Ovary (tissue), 9 donors: ENCODE measurements around the gene ACVR1. TPM values are rescaled to one million over a fixed set of nuclear protein-coding genes. Genes with fewer than 3 reads are reported as not detected.

Experiments used
- DNase-seq, 5 donors: peaks; one replicate each; pipeline ENCODE4 v3.0.0-alpha.2; 2019 to 2020
- H3K27ac ChIP-seq, 2 donors: fragments of 200-600 bp; one replicate each; pipeline versions ENCODE4 v1.5.1 to v1.8.0; 2019 to 2022
- H3K27me3 ChIP-seq: fragments of 200-600 bp; one replicate; pipeline ENCODE4 v1.8.0; 2022
- H3K36me3 ChIP-seq: fragments of 200-600 bp; sonication (generic); one replicate; pipeline ENCODE4 v1.5.1; 2019
- H3K4me1 ChIP-seq: one replicate; pipeline ENCODE4 v1.8.1; 2013; ENCODE audit warnings: mild to moderate bottlenecking, moderate library complexity; ENCODE audit not compliant: insufficient read depth
- H3K4me3 ChIP-seq: fragments of 200-600 bp; sonication (generic); one replicate; pipeline ENCODE4 v1.5.1; 2017
- H3K9me3 ChIP-seq, 2 donors: fragments of 200-600 bp in 1 of 2; sonication (generic) in 1 of 2; one replicate each; pipeline versions ENCODE4 v1.5.1 to v1.8.1; 2013 to 2019; ENCODE audit warnings: mild to moderate bottlenecking in 1 of 2, moderate library complexity in 1 of 2
- EP300 ChIP-seq: sonication (generic); formaldehyde crosslinking; IDR thresholded peaks from one replicate; pipeline ENCODE4 v1.6.1; 2017; ENCODE audit warnings: antibody characterized with exemption
- POLR2A ChIP-seq: fragments of 450-650 bp; IDR thresholded peaks from one replicate; pipeline ENCODE4 v1.6.1; 2017; ENCODE audit warnings: antibody characterized with exemption, mild to moderate bottlenecking, moderate library complexity
- WGBS, 3 donors: extraction: QIAGEN DNeasy Blood & Tissue Kit in 1 of 3; methylation state at CpG; one replicate each; pipeline versions ENCODE4 v1.1.5 to v1.1.7; 2013 to 2017; 5-methylcytosine and 5-hydroxymethylcytosine counted together
- intact Hi-C, 4 donors: fragments of 100-400 bp; cut with DNase I; formaldehyde crosslinking; loops; one replicate each; pipeline versions ENCODE4 v1.11.0 to v1.15.1; 2022 to 2023
- polyA plus RNA-seq, 2 donors: library from polyadenylated mRNA; stranded (reverse); fragments of 200-250 nt in 1 of 2; fragments of 350-450 nt in 1 of 2; fragmentation: Illumina TruSeq in 1 of 2; extraction: RNeasy Lipid Tissue Mini Kit (QIAGEN cat#74804) in 1 of 2; gene quantifications; one replicate each; pipeline ENCODE4 v1.2.3, GENCODE V29; 2013 to 2014
- total RNA-seq, 7 donors: library from RNA; depleted of rRNA in 2 of 7; stranded (reverse); fragments of >200 nt in 2 of 7; fragmentation: NEBNext Ultra II Directional in 3 of 7; extraction: Animal tissue kit (Norgen Biotek cat#: 25700) in 3 of 7; gene quantifications; one replicate each; pipeline versions ENCODE4 v1.1.0 to v1.2.4, GENCODE V29; 2016 to 2023
- TF ChIP-seq, protein P1 (sequence below), 3 donors: fragments of 450-650 bp in 2 of 3; fragments of 200-600 bp in 1 of 3; IDR thresholded peaks; one replicate each; pipeline versions ENCODE4 v1.5.1 to v1.8.0; 2016 to 2022; ENCODE audit warnings: antibody characterized with exemption in 3 of 3, mild to moderate bottlenecking in 1 of 3
- donor health status: DM: no; HTN: no; CAD: no; lungs with moderate emphysema.
- donor health status: DM: no; HTN: no; CAD: no.
- donor health status: Bipolar disorder and iron deficiency.
- donor health status: DM: yes; HTN: yes; CAD: no.
- donor health status: DM: no; HTN: no; CAD: no.
- donor health status: DM: yes; HTN: yes; CAD: no.

Gene ACVR1
- total and polyA plus RNA-seq, 9 donors, result 23.4 to 51.2 (median 30.4) TPM

DNA sequence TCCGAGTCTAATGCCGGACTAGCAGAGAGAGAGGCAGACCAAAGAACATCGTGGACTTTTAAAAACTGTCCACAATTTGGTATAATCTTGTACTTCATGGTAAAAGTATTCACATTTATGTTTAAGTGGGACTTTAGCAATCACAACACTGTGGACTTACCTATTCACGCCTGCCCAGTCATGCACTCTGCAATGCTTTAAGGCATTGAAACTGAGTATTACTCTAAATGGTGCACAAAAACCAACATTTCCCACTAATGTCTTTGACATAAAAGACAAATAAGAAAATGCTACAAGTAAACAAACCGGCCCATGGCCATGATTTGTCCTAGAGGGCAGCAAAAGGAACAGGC, 91.3 kb downstream of the ACVR1 start:
- Histone ChIP-seq H3K9me3 (no peaks in the 10 kb centered on the region), H3K36me3 (no peaks in the 10 kb centered on the region), H3K27me3 (no peaks in the 10 kb centered on the region), H3K27ac (no peak overlapping the region), H3K4me3 (no peak overlapping the region), H3K4me1 (peaks cover 4% of the 10 kb centered on the region)
- 84 to 87% (median 85%) methylated on average over 5 of the region's 5 CpGs for WGBS, 3 donors
- TF ChIP-seq, protein P1, sequence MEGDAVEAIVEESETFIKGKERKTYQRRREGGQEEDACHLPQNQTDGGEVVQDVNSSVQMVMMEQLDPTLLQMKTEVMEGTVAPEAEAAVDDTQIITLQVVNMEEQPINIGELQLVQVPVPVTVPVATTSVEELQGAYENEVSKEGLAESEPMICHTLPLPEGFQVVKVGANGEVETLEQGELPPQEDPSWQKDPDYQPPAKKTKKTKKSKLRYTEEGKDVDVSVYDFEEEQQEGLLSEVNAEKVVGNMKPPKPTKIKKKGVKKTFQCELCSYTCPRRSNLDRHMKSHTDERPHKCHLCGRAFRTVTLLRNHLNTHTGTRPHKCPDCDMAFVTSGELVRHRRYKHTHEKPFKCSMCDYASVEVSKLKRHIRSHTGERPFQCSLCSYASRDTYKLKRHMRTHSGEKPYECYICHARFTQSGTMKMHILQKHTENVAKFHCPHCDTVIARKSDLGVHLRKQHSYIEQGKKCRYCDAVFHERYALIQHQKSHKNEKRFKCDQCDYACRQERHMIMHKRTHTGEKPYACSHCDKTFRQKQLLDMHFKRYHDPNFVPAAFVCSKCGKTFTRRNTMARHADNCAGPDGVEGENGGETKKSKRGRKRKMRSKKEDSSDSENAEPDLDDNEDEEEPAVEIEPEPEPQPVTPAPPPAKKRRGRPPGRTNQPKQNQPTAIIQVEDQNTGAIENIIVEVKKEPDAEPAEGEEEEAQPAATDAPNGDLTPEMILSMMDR (IDR thresholded peaks at IDR 0.05), result no peak
- TF ChIP-seq POLR2A, result no peak
- TF ChIP-seq EP300, result no peak
- no peak for DNase-seq
- intact Hi-C loops, result loop anchor here in 1 of 4 donors (10.0 kb wide), 1 partner anchor 220 kb away; no protein-coding TSS in a partner anchor

DNA sequence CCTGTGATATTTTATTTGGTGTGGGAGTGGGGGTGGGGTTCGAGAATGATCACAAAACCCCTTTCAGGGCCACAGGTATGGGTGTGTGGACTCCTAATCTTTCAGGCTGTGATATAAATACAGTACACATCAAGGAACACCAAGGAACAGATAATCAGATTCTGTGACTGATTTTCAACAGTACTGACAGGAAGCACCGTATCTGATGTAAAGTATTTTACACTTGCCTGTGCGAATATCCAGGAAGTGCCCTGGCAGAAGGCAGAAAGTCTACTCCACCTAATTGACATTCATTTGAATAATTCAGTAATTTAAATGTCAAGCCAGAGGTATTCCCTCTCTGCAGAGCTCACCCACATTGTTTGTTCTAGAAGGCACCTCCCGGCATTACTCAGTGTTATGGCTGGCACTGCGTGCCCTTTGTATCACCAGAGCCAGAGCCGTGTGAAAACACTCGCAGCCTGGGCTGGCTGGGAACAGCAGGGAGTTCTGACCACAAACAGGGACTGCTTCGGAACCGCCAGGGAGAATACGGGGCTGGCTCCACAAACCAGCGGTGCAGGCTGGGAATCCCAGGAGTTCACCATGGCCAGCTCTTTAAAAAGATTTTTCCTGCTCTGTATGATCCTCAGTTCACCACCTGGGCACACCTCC, 91.8 kb downstream of the ACVR1 start:
- Histone ChIP-seq H3K9me3 (no peaks in the 10 kb centered on the region), H3K4me1 (peaks cover 4% of the 10 kb centered on the region), H3K4me3 (no peak overlapping the region), H3K27ac (no peak overlapping the region), H3K27me3 (no peaks in the 10 kb centered on the region), H3K36me3 (no peaks in the 10 kb centered on the region)
- DNase-seq, result peak in 2 of 5 donors; percentile 12 to 41
- intact Hi-C loops, result loop anchor here in 1 of 4 donors (10.0 kb wide), 1 partner anchor 221 kb away; no protein-coding TSS in a partner anchor
- TF ChIP-seq, protein P1 (IDR thresholded peaks at IDR 0.05), result no peak
- no peak for TF ChIP-seq EP300
- no peak for TF ChIP-seq POLR2A
- WGBS, 3 donors, result 64 to 70% (median 66%) methylated on average over 11 of the region's 11 CpGs

DNA sequence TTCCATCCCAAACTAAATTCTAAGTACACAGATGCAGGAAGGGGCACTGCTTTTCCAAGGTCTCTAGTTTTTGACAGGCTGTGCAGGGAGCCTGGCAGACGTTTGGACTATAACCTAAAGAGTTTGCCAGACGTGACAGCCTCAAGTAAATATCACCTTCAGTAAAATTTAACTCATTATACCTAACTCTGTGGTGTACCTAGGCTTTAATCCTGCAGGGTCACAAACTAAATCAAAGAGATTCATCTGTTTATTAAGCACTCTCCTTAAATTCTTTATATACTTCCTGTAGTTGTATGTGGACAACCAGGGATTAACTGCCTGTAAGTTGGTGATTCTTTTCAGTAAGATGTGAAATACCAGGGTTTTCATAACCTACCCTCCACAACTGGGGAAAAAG, 92.9 kb downstream of the ACVR1 start:
- Histone ChIP-seq H3K9me3 (no peaks in the 10 kb centered on the region), H3K27ac (no peak overlapping the region), H3K36me3 (no peaks in the 10 kb centered on the region), H3K27me3 (no peaks in the 10 kb centered on the region), H3K4me3 (no peak overlapping the region), H3K4me1 (peaks cover 3% of the 10 kb centered on the region)
- DNase-seq, result no peak
- TF ChIP-seq, protein P1 (IDR thresholded peaks at IDR 0.05), result no peak
- TF ChIP-seq EP300 (no peak), POLR2A (no peak)
- 46 to 57% (median 49%) methylated on average over 2 of the region's 2 CpGs for WGBS, 3 donors
- intact Hi-C loops, result loop anchor here in 1 of 4 donors (10.0 kb wide), 1 partner anchor 222 kb away; no protein-coding TSS in a partner anchor

DNA sequence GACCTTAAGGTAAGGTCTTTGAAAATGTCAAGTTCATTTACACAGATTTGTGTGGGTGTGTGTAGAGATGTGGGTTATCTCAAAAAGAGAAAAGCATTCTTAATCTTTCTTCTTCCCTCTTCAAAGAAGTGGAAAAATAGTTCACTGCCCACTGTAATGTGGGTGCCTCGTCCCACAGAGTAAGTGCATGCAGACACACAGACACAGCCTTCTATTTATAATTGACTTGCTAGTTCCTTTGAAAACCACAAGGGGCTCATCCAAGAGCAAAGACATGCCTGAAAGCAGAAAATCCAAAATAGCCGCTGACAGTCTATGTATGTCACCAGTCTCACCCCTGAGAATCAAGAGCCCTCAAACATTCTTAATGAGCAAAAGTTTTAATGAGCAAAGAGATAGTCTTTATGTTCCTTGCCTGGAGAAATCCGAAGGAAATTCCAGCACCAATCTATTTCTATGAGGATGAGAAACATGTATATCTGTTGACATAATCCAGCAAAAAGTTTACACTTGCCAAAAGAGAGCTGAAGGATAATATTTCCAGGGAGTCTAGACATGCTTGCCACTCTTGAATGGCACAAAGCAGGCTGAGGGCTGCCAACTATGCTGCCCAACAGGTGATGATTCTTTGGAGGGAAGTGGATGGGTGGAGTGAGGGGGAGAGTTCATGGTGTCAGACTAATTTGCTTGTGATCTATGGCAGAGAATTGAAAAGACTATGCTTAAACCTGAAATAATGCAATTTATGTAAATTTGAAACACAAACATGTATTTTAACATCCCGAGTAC, 93.9 kb downstream of the ACVR1 start:
- no peak for TF ChIP-seq POLR2A
- no peak for TF ChIP-seq EP300
- TF ChIP-seq, protein P1 (IDR thresholded peaks at IDR 0.05), result peak in 1 of 3 donors; percentile 35
- Histone ChIP-seq H3K9me3 (no peaks in the 10 kb centered on the region), H3K27me3 (no peaks in the 10 kb centered on the region), H3K4me1 (peaks cover 2% of the 10 kb centered on the region), H3K4me3 (no peak overlapping the region), H3K36me3 (no peaks in the 10 kb centered on the region), H3K27ac (no peak overlapping the region)
- WGBS, 3 donors, result 44 to 54% (median 51%) methylated on average over 4 of the region's 4 CpGs
- DNase-seq, result no peak
- intact Hi-C loops, result loop anchor here in 1 of 4 donors (10.0 kb wide), 1 partner anchor 223 kb away; no protein-coding TSS in a partner anchor
